Lower lobe of right lung (tissue), 2 donors: ENCODE results near the gene LAPTM5. TPM values are rescaled to one million over a fixed set of nuclear protein-coding genes. Genes with fewer than 3 reads are reported as not detected.
A peak's percentile ranks its signal among the peaks of the same experiment; 100 is the strongest.

Experiments
- ATAC-seq, 2 donors: fragments of 200-7000 bp; cut with Tn5 transposase; one replicate each; pipeline ENCODE4 v1.9.1; 2020 to 2022; ENCODE audit warnings: mild to moderate bottlenecking in 2 of 2, moderate library complexity in 2 of 2
- DNase-seq: peaks from one replicate; pipeline ENCODE4 v3.0.0-alpha.2; 2020
- H3K27ac ChIP-seq: fragments of 200-600 bp; one replicate; pipeline ENCODE4 v1.8.0; 2022
- H3K27me3 ChIP-seq: fragments of 200-600 bp; one replicate; pipeline ENCODE4 v1.8.0; 2022; ENCODE audit warnings: low read depth
- H3K36me3 ChIP-seq: fragments of 200-600 bp; one replicate; pipeline ENCODE4 v1.8.0; 2022; ENCODE audit warnings: mild to moderate bottlenecking
- H3K4me1 ChIP-seq: fragments of 200-600 bp; one replicate; pipeline ENCODE4 v1.8.0; 2022
- H3K4me3 ChIP-seq: fragments of 200-600 bp; one replicate; pipeline ENCODE4 v1.8.0; 2022; ENCODE audit warnings: mild to moderate bottlenecking
- H3K9me3 ChIP-seq: fragments of 200-600 bp; one replicate; pipeline ENCODE4 v1.8.0; 2022
- intact Hi-C: fragments of 100-400 bp; cut with DNase I; formaldehyde crosslinking; loops from one replicate; pipeline ENCODE4 v1.11.0; 2022
- total RNA-seq: library from RNA; stranded (reverse); fragmentation: NEBNext Ultra II Directional; extraction: Animal tissue kit (Norgen Biotek cat#: 25700); gene quantifications from one replicate; pipeline ENCODE4 v1.2.1, GENCODE V29; 2021
- TF ChIP-seq, protein P1 (sequence below): fragments of 200-600 bp; IDR thresholded peaks from one replicate; pipeline ENCODE4 v1.8.0; 2022; ENCODE audit warnings: antibody characterized with exemption, mild to moderate bottlenecking
- donor health status: DM: no; HTN: yes; CAD: no; lungs with severe emphysema.

Gene LAPTM5
- total RNA-seq, 1 donor from 2014 or later: 544 TPM

DNA sequence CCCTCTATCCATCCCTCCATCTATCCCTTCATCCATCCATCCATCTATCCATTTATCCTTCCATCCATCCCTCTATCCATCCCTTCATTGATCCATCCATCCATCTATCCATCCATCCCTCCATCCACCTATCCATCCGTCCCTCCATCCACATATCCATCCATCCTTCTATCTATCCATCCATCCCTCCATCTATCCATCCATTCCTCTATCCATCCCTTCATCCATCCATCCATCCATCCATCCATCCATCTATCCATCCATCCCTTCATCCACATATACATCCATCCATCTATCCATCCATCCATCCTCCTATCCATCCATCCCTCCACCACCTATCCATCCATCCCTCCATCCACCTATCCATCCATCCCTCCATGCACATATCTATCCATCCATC is 57.8 kb downstream of the LAPTM5 start:
- H3K4me3 ChIP-seq: no peak overlapping the region
- DNase-seq (no peak), ATAC-seq (no peak)
- peaks cover 6% of the 10 kb centered on the region for H3K27me3 ChIP-seq
- H3K27ac ChIP-seq: no peak overlapping the region
- H3K9me3 ChIP-seq: no peaks in the 10 kb centered on the region
- intact Hi-C loops: no loop called here
- no peaks in the 10 kb centered on the region for H3K4me1 ChIP-seq
- TF ChIP-seq, protein P1, sequence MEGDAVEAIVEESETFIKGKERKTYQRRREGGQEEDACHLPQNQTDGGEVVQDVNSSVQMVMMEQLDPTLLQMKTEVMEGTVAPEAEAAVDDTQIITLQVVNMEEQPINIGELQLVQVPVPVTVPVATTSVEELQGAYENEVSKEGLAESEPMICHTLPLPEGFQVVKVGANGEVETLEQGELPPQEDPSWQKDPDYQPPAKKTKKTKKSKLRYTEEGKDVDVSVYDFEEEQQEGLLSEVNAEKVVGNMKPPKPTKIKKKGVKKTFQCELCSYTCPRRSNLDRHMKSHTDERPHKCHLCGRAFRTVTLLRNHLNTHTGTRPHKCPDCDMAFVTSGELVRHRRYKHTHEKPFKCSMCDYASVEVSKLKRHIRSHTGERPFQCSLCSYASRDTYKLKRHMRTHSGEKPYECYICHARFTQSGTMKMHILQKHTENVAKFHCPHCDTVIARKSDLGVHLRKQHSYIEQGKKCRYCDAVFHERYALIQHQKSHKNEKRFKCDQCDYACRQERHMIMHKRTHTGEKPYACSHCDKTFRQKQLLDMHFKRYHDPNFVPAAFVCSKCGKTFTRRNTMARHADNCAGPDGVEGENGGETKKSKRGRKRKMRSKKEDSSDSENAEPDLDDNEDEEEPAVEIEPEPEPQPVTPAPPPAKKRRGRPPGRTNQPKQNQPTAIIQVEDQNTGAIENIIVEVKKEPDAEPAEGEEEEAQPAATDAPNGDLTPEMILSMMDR: no peak
- no peaks in the 10 kb centered on the region for H3K36me3 ChIP-seq

DNA sequence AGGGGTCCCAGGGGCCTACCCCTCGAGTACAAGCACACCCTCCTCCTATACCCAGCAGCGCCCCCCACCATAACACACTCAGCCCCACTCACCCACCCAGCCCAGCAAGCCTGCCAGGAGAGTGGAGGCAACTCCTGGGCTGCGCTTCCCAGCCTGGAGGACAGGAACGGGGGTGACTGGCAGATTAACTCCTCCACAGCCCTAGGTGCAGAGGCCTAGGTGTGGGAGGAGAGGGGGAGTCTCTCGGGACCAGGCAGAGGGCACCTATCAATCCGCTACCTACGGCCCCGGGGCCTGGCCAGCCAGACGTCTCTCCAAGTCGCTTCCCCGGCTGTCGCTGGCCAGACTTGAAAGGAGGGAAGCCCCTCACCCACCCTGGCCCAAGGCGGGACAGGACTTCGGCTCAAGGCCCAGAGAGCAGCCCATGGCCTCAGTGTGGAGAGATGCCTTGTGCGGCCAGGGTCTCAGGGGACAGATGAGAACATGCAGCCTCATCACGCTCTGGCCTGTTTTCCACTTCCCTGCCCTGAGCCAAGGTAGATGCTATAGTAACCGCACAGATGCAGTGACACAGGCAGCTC is 59.1 kb downstream of the LAPTM5 start:
- TF ChIP-seq, protein P1: no peak
- Histone ChIP-seq H3K36me3 (no peaks in the 10 kb centered on the region), H3K27me3 (peaks cover 8% of the 10 kb centered on the region), H3K9me3 (no peaks in the 10 kb centered on the region), H3K4me3 (no peak overlapping the region), H3K27ac (no peak overlapping the region), H3K4me1 (no peaks in the 10 kb centered on the region)
- DNase-seq (no peak), ATAC-seq (peak in 1 of 2 donors; percentile 13)
- intact Hi-C loops: no loop called here

DNA sequence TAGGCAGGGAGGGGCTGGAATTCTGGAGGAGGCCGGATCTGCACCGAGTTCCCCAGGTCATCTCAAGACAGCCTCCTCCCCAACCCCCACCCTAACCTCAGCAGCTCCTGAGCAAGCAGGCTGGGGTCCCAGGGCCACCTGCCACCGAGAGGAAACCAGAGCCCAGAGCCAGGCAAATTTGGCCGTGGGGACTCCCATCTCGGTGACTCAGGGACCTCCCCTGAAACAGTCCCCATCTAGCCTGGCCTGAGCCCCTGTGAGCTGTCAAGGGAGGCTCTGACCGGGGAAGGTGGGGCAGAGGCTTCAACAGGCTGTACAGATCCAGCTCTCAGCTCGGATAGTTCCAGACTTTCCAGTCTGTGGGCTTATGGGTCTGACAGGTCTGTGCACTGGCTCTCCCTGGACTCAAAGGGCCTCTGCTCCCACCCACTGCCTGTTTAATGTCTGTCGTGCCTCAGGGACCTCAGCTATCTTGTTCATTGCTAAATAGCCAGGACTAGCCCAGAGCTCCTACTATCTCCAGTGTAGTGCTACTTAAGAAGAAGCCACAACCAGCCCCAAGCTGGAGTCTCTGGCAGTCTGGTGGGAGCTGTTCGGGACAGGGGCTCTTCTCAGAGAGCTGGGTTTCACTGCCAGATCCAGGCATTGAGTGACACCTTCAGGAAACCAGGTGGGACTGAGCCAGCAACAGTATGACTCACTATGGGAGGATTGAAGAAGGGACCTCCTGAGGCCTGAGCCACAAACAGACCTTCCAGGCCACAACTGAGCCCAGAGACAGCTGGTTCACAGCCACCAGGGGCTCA is 59.8 kb downstream of the LAPTM5 start:
- no peak for DNase-seq
- peaks cover 8% of the 10 kb centered on the region for H3K27me3 ChIP-seq
- TF ChIP-seq, protein P1: no peak

DNA sequence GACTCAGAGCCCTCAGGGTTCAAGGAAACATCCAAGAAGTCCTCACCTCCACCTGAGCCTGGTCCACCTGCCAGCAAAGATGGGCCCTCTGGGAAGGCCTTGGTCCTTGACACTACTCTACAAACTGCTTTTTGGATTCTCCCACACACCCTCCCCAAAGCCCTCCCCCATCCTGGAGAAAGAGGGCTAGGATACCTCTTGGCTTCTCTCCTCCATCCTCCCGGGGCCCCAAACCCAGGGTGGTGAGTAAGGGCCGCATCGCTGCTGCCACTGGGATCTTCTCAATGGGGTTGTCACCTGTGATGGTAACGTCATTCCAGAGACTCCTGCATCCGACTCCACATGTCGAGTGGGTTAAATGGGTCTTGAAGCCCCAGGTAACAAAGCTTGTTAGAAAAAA is 60.7 kb downstream of the LAPTM5 start:
- no peak overlapping the region for H3K27ac ChIP-seq
- intact Hi-C loops: no loop called here
- H3K36me3 ChIP-seq: no peaks in the 10 kb centered on the region
- ATAC-seq (no peak), DNase-seq (no peak)
- TF ChIP-seq, protein P1: no peak
- peaks cover 12% of the 10 kb centered on the region for H3K27me3 ChIP-seq
- H3K4me3 ChIP-seq: no peak overlapping the region
- H3K9me3 ChIP-seq: no peaks in the 10 kb centered on the region
- no peaks in the 10 kb centered on the region for H3K4me1 ChIP-seq

More for the DNA sequence above, 59.8 kb downstream of the LAPTM5 start:
- H3K9me3 ChIP-seq: no peaks in the 10 kb centered on the region
- intact Hi-C loops: no loop called here
- H3K4me1 ChIP-seq: no peaks in the 10 kb centered on the region
- H3K4me3 ChIP-seq: no peak overlapping the region
- no peaks in the 10 kb centered on the region for H3K36me3 ChIP-seq
- H3K27ac ChIP-seq: no peak overlapping the region
- no peak for ATAC-seq

DNA sequence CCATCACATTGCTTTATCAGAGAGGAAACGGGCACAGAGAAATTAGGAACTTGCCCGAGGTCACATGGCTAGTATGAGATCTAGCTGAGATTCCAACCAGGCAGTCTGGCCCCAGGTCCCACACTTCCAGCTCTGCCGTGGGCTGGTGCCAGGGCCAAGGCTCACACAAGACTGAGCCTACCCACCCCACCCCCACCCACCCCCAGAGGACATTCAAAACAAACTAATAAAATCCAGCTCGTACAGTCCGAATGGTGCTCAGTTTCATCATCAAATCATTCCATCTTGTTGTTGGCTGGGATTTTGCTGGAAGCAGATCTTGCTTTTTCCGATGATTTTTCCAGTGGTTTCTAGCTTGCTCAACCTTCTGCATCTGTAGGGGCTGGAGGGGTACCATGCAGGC is 62.1 kb downstream of the LAPTM5 start:
- DNase-seq (no peak), ATAC-seq (no peak)

More for the DNA sequence above, 62.1 kb downstream of the LAPTM5 start:
- no peak overlapping the region for H3K4me3 ChIP-seq
- H3K4me1 ChIP-seq: no peaks in the 10 kb centered on the region
- H3K27me3 ChIP-seq: peaks cover 15% of the 10 kb centered on the region
- H3K9me3 ChIP-seq: no peaks in the 10 kb centered on the region
- intact Hi-C loops: no loop called here
- TF ChIP-seq, protein P1: no peak
- no peak overlapping the region for H3K27ac ChIP-seq
- H3K36me3 ChIP-seq: no peaks in the 10 kb centered on the region
